Breast epithelium (tissue), 3 donors: ENCODE measurements around the gene CXCL9.

ENCODE experiments used
- POLR2A ChIP-seq: fragments of 450-650 bp; IDR thresholded peaks from one replicate; pipeline ENCODE4 v1.6.1; 2016; ENCODE audit warnings: antibody characterized with exemption, mild to moderate bottlenecking, moderate library complexity
- POLR2AphosphoS5 ChIP-seq, 3 donors: sonication (generic); formaldehyde crosslinking; IDR thresholded peaks; one replicate each; pipeline ENCODE4 v1.6.1; 2017; ENCODE audit warnings: antibody characterized with exemption in 3 of 3
- TF ChIP-seq, protein P1 (sequence below), 3 donors: fragments of 450-650 bp; IDR thresholded peaks; one replicate each; pipeline ENCODE4 v1.5.1; 2016 to 2017; ENCODE audit warnings: antibody characterized with exemption in 3 of 3, mild to moderate bottlenecking in 3 of 3, moderate library complexity in 3 of 3

DNA sequence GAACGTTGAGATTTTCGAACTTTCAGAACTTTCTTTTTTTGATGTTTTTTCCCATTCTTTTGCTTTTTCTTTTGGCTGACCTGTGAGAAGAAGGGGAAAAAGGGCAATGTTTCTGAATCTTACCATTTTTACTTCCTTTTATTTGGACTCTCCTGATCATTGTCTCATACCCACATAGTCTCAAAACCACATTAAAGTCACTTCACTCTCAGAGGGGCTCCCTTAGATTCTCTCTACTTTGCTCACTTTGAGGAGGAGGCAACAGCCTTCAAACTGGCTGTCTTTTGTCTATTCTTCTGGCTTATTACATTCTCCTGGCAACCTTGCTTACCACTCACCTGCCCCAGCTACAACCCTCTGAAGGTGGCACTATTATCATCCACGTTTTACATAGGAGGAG is 3.7 kb downstream of the CXCL9 start:
- no peak for TF ChIP-seq POLR2A
- TF ChIP-seq, protein P1, sequence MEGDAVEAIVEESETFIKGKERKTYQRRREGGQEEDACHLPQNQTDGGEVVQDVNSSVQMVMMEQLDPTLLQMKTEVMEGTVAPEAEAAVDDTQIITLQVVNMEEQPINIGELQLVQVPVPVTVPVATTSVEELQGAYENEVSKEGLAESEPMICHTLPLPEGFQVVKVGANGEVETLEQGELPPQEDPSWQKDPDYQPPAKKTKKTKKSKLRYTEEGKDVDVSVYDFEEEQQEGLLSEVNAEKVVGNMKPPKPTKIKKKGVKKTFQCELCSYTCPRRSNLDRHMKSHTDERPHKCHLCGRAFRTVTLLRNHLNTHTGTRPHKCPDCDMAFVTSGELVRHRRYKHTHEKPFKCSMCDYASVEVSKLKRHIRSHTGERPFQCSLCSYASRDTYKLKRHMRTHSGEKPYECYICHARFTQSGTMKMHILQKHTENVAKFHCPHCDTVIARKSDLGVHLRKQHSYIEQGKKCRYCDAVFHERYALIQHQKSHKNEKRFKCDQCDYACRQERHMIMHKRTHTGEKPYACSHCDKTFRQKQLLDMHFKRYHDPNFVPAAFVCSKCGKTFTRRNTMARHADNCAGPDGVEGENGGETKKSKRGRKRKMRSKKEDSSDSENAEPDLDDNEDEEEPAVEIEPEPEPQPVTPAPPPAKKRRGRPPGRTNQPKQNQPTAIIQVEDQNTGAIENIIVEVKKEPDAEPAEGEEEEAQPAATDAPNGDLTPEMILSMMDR (IDR thresholded peaks at IDR 0.05) = no peak
- TF ChIP-seq POLR2AphosphoS5 (IDR thresholded peaks at IDR 0.05) = no peak
